ENCODE measurements around the gene KLRC1. TPM values are rescaled to one million over a fixed set of nuclear protein-coding genes. Genes with fewer than 3 reads are reported as not detected.

Gene KLRC1
- not detected in 2 replicates for total RNA-seq

GRCh38 chr12:10453156-10453555, at the start of gene KLRC1:
Gene KLRC1 (minus strand): TSS chr12:10453377. CDS start chr12:10451156, 2,221 bp downstream.

GRCh38 chr12:10435816-10436215, 17.4 kb downstream of the KLRC1 start, which contains the start of gene KLRC2:
Gene KLRC2 (minus strand): TSS chr12:10436010. CDS start chr12:10435986, 24 bp downstream.

GRCh38 chr12:10420334-10420733, 32.8 kb downstream of the KLRC1 start, which contains the start of gene KLRC3:
Gene KLRC3 (minus strand): TSS chr12:10420595. CDS start chr12:10420550, 45 bp downstream.

GRCh38 chr12:10409392-10409791, 43.8 kb downstream of the KLRC1 start, which contains the start of gene KLRC4:
Gene KLRC4 (minus strand): TSS chr12:10409757. CDS start chr12:10409575, 182 bp downstream.

Other genes starting within 250 kb of the KLRC1 start
- gene GABARAPL1, start 240.5 kb downstream of the KLRC1 start, total RNA-seq: 49.1 and 58.6 TPM in 2 replicates
- gene KLRD1, start 145.5 kb downstream of the KLRC1 start, total RNA-seq: 0.49 TPM in 1 of 2 replicates, not detected in the other
- gene KLRK1, start 63.3 kb downstream of the KLRC1 start, total RNA-seq: 0.16 TPM in 1 of 2 replicates, not detected in the other
- not detected in 2 replicates for gene KLRC4, start 43.6 kb downstream of the KLRC1 start, total RNA-seq
- not detected in 2 replicates for gene KLRC3, start 32.8 kb downstream of the KLRC1 start, total RNA-seq
- gene KLRC2, start 17.4 kb downstream of the KLRC1 start, total RNA-seq: not detected in 2 replicates
- 1.6 TPM in 2 replicates for gene EIF2S3B, start 52.5 kb upstream of the KLRC1 start, total RNA-seq
- gene MAGOHB, start 160.2 kb upstream of the KLRC1 start, total RNA-seq: 13.5 and 15.1 TPM in 2 replicates
- 2.3 and 4.9 TPM in 2 replicates for gene STYK1, start 220.7 kb upstream of the KLRC1 start, total RNA-seq